Measurements from ENCODE around the gene HTR2A.
"Not testable (repeated sequence)": the region's sequence is repeated elsewhere in the genome, so short reads cannot be mapped to it uniquely, and the experiment has no call there.

HTR2A gene

DNA sequence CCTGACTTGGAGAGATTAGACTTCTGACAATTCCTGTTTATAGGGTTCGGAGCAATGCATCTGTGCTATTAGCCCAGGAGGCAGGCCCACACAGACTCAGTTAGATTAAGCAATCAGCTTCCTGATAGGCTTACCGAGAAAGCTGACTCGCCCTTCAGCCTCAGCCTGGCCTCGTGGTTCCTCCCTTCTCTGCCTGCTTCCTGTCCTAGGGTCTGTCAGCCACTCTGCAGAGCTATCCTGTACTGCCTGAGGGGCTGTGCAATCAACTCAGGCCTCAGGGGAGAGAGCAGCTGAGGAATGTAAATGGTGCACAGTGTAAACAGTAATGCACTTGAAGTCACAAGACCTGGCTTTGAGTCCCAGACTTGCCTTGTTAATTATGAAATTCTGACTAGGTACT lies 30.7 kb downstream of the HTR2A start:
- peak; percentile 56 for DNase-seq

DNA sequence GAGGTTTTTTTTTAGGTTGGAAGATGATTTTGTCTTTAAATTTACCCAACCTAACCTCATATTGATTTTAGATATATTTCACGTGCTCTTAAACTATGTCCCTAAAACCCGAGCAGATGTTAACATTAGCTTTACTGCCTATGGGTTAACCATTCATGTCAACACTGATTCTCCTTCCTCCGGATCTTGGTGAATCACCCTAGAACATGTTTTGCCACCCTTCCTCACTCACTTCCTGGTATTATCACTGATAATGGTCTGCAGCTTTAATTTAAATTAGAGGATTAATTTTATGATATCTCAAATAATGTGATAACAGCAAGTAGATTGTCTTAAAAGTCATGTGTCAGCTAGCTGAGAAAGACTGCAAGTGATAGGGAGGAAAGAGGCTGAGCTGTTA lies 31.9 kb downstream of the HTR2A start:
- no peak for DNase-seq

DNA sequence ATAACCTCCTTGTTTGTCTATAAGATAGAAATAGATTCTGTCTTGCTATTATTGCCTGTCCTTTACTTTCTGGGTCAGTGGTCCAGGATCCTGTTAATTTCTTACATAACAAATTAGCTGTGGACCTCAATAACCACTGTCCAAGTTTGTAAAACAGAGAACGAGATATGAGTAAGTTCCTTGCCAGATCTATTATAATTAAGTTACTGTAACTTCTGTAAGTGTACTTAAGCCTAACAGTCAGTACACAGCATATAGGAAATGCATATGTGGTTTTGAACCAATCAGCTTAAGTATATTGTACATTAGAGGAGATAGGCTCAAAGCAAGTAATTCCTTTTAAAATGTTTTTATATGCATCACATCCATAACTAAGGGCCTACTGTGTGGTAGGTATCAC lies 34.9 kb downstream of the HTR2A start:
- no peak for DNase-seq

DNA sequence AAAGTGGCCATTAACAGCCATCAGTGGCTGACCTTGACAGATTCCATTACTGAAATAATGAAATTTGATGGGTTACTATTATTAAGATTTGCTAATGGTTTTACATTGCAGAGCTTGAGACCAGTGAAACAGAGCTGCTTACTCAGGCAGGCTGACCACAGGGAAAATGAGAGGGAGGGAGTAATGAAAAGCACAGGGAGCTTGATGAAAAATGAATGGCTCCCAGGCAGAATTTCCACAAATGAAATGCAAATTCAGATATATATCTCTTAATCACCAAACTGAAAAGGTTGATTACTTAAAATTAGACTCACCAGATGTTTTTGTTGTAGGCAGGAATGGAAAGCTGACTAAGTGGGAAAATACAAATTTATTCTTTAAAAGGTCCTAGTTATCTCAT lies 36.1 kb downstream of the HTR2A start:
- no peak for DNase-seq

DNA sequence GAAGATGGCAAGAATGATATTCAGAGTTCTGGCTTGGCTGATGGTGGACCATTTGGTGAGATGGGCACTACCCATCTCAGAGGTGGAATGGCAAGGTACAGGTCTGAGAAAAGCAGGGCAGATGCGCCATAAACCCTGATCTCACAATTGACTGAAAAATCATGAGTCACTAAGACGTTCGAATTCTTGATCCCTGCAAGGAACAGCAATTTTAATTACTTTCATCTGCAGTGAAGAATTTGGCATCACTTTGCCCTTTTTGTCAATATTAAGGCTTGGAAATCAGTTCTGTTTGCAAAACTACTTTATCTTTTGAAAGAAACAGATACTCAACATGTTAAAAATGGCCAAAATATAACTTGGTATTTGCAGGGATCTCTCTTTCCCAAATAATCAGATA lies 38.1 kb downstream of the HTR2A start:
- DNase-seq = no peak

DNA sequence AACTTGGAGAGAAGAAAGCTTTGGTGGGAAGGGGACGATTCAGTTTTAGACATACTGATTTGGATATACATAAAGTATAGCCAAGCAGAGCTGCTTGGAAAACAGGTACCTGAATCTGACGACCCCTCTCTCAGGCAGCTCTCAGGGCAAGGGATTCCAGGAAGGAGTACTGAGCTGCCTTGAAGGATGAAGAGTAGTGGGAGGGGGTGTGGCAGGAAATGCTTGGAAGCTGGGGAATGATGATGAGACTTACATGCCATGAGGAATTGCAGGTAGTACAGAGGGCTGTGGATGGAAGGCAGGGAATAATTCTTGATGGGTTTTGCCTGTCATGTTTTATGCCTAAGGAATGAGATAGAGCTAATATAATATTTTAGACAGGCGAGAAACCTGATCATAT lies 38.7 kb downstream of the HTR2A start:
- DNase-seq = no peak

DNA sequence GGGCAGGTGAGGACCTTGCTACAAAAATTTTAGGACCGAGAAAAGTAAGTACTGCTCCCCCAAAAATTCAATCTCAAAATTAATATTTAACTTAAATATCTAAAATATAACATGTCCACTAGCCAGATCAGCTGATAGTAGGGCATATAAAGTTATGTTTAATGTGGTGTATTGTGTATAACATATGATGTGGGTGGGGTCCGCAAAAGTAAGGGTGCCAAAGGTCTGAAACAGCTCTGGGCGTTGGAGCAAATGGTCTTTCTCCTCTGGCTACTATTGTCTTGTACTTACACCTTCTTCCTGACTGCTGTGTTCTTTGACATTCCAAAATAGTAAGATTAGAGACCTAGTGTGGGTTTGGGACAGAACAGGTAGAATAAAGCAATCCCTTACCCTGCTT lies 41.2 kb downstream of the HTR2A start:
- no peak for DNase-seq

DNA sequence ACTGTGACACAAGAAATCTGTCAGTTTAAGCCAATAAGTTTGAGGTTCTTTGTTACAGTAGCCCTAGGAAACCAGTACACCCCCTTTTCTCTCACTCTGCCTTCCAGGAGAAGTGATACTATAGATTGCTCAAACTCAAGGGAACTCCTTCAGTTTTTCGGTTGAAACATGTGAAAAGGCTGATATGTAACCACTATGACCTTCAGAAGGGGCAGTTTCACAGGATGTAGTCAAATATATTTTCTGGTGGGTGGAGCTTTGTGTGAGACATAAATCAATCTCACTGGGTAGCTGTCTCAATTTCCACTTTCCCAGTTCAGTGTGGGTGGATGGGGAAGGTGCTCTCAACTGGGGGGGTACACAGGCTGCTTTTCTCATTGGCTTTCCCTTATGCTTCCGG lies 41.7 kb downstream of the HTR2A start:
- DNase-seq = no peak

DNA sequence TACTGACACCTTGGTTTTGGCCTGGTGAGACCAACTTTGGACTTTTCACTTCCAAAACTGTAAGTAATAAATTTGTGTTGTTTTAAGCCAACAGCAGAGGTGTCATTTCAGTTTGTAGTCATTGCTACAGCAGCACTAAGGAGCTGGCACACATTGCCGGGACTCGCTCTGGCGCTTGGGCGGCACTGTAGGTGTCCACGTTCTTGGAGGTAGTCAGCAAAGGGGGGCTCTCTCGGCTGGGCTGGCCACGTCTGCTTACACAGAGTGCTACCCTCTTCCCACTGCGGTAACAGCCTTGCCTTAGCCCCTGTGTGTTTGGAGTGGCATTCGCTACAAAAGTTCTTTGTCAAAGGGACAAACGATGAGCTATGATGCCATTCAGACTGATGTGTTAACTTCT lies 44.7 kb downstream of the HTR2A start:
- no peak for DNase-seq

DNA sequence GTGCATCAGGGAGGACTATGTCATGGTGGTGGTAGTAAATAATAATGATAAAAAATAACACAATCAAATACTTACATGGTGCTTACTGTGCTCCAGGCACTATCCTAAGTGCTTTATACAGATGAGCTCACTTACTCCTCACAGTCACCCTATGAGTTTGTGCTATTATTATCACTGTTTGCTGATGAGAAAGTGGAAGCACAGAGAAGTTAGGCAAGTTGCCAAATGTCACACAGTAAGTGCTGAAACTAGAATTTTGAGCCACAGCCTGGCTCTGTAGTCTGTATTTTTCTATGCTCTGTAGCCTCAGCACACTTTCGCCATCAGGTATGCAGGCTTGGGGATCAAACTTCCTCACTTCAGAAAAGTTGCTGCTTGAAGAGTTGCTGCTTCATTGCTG lies 46.6 kb downstream of the HTR2A start:
- no peak for DNase-seq

DNA sequence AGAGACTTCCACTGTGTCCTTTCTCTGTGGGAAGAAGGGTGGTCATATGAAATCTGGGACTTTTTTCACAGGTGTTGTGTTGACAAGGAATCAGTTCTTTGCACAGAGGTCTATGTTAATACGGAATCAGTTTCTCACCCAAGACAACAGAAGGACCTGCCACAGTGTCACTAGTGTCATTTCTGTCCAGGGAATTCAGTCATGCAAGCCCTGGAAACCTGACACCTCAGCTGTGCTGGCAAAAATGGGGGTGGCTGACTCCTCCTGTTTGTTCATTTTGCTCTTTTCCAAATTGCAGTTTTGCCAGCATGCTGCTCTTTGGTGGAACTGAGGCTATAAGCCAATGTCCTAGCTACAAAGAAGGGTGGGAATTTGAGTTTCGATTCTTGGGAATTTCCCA lies 50.1 kb downstream of the HTR2A start:
- DNase-seq = no peak

DNA sequence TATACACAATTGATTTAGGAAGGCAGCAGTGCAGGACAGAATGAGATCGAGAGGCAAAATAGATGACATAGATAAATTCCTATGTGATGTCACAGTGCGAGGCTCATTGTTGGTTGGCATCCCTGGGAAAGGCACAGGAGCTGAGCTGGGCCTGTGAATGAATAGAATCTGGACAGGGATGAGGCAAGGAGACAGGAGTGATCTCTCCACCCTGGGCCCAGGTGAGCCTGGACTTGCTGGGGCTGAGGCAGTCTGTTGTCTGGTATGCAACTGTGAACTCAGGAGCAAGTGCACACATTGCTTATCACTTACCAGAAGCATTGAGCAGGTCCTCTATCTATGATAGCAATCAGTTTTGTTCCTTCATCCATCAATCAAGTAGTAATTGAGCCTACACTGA lies 51.7 kb downstream of the HTR2A start:
- DNase-seq = no peak

DNA sequence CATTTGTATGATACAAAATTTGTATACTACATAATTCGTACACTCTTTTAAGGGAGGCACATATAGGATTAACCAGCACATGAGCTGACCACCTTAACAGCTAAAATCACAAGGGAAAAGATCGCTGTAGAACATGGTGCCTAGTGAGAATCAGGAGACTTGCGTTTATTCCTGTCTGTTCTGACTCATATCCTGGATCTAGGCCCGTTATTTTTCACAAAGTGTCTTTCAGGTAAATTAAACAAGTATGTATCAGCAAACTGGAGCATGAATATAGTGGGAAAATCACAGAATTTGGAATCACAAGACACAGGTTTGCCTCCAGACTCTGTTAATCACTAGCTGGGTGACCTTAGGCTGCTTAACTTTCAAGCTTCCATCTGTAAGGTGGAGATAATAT lies 52.4 kb downstream of the HTR2A start:
- DNase-seq = no peak

DNA sequence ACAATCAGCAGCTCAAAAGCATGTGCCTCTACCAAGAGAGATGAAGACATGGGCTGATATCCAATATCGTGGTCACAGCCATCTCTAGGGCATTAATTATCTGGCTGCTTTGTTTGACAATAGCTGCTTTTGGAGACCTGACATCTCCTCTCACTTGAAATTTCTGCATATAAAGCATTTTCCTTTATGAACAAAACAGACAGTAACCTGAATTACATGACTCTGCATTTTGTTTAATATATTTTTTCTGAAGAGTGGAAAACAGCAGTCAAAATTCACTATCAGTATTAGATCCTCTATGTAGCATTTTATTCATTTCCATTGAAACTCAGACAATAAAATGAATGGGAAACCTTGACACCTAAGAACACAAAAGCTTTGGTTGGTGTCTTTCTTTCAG lies 57.5 kb downstream of the HTR2A start:
- no peak for DNase-seq

DNA sequence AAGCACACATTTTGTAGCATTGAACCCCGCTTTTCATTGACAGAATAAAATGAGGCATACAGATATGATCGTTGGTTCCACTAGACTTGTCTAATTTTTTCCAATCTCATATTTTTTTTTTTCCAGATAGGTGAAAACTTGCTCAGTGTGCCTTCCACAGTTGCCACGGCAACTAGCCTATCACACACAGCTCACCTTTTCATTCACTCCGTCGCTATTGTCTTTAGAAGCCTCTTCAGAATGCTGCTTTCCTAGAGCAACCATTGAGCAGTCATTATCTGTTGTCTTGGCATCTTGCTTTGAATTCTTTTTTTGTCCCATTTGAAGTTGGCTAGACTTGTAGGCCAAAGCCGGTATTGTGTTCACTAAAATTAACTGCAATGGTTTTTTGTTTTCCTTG lies 62.2 kb downstream of the HTR2A start:
- no peak for DNase-seq

DNA sequence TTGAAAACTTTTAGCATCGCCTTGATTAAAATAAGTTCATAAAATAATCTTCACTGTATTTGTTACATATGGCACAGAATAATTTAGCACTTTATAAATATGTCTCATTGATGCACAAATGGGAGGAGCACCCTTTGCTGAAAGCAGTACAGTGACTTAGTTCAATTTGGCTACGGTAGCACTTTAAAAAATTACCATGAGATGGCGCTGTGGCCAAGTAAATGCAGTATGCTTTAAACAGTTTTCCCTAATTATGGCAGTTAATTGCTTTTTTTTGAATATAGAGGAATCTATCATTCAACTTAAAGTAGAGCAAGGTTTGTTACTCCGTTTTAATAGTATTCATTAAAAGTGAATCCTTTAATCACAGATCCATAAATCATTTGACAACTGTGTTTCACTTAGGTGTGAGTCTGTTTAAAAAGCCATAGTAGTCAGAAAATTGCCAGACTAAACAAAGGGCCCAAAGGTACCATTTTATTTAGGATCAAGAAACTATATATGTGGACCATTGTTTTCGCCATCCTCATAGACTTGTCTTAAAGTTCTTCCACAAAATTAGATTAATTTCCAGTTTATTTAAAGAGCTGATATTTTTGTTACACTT lies 65.2 kb downstream of the HTR2A start:
- DNase-seq = no peak

DNA sequence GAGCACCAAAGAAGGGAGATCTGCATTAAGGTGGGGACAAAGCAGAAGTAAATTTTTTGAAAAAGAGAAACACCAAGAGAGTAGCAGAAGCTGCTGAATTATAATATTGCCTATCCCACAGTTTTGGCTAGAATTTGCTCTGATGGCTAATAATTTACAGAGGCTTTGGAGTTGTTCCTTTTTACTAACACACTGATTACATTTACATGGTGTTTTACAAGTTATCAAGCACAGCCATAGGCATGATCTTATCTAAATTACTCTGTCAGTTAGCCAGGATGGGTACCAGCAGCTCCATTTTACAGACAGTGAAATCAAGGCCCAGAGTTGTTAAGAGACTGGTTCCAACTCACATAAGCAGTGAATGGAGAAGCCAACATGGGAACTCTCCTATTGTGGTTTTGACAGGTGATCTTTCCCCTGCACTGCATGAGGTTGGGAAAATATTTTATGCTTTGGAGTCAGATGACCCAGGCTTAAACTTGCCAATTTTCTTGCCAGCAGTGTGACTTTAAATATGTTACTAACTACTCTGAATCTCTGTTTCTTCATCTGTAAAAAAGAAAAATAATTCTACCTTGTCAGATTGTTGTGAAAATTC lies 66.3 kb downstream of the HTR2A start:
- DNase-seq = no peak

DNA sequence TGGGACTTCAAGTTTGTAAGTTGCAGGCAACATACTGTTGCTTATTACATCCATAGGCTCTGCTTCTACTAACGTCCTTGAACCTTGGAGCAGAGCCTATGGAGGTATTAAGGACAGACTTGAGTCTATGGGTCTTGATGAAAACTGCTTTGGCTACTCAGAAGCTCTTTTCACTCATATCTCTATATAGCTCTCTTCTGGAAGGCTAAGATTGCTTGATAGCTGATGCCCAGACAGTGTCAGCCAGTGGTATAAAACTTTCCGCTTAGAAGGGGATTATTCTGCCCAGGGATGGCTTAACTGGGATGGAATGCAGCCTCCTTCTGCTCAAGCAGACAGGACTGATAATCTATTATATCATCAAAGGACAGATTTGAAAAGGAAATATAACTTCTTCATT lies 74.3 kb downstream of the HTR2A start:
- DNase-seq = no peak

DNA sequence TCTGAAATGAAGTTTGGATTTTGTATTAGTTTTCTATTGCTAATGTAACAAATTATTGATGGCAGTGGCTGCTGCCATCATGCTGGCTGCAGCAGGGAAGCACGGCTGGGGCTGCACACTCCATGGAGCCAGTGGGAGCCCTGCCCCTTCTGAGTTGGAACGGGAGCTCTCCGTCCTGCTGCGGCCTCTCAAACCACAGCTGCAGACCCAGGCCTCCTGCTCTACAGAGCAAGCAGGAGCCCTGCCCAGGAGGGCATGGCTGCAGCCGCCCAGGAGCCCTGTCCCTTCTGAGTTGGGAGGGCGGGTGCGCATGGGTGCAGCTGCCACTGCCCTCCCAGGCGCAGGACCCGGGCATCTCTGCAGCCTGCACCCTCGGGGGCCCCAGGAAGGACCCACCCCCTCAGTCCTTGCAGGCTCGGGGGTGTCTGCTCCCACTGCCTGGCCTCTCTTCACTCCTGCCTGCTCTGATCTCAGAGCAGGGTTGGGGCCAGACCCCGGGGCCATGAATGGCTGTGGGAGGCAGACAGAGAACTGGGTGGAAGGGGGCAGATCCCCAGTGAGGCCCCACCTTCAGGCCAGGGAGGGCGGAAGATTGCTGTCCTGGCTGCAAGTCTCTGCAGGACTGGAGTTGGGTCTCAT lies 78.9 kb downstream of the HTR2A start:
- no peak for DNase-seq

DNA sequence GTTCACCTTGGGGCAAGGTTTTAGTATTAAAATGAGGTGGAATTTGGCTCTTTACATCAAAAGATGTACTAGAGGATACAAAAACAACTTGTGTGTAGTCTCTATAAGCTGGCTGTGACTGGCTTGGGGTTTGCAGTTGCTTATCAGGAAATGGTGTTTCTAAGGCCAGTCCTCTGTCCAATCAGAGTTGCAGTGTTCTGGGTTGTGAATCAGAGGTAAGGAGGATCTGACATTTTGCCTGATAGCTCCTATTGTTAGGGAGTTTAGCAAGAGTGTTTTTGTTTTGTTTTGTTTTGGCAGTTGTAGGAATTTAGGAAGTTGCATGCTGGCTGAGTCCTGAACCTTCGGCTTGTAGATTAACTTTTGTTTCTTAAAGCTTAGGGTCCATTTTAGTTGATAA lies 79.8 kb downstream of the HTR2A start:
- no peak for DNase-seq

DNA sequence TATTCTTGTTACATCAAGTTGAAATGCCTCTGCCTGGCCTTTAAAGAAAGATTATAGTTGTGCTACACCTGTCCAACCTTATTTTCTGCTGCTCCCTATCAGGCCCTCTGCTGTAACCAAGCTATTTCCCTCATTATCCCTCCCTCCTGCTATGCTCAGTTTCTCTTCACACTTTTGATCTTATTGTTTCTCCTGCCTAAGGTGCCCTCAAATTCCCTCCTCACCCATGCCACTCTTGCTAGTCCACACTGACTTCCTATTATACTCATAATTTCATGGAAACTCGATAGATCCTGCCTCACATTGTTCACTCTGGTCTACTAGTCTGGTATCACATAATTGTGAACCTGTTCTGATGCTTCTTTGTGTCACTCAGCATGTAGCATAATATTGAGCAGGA lies 80.5 kb downstream of the HTR2A start:
- DNase-seq = no peak

DNA sequence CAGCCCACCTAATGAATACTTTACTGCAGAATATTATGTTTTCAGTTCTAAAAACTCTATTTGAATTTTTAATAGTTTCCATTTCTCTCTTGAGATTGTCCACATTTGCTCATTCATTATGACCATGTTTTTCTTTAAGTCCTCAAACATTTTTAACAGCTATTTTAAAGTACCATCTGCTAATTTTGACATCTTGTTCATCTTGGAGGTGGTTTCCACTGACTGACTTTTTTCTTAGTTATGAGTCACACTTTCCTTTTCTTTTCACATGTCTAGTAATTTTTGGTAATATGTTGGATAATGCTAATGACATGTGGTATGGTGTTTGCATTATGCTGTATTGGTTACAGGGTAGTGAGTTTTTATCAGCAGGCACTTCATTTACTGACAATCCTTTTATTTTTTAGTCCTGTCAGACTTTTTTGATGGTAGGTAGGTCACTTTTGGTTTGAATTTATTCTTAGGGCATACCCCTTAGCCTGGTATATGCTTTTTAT lies 84.5 kb downstream of the HTR2A start:
- no peak for DNase-seq

DNA sequence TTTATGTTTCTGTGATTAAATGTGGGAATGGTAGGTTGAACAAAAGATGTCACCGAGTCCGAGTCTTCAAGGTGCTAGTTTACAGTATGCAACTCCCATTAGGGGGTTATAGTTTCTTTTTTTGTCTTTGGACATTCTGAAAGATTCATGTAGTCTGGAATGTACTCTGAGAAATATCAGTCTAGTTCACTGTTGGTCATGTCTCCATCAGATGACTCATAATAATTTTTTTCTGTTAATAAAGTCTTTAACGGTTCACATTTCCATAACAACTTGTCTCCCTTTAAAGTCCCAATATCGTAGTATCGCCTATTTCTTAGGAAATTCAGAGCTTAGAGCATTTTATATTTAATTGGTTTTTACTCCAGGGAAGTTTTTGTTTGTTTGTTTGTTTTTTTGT lies 86.4 kb downstream of the HTR2A start:
- DNase-seq = no peak

DNA sequence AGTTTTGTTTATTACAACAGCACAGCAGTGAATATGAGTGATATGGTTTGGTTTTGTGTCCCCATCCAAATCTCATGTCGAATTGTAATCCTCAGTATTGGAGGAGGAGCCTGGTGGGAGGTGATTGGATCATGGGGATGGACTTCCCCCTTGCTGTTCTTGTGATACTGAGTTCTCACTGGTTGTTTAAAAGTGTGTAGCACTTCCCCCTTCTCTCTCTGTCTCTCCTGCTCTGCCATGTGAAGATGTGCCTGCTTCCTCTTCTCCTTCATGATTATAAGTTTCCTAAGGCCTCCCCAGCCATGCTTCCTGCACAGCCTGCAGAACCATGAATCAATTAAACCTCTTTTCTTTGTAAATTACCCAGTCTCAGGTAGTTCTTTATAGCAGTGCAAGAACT lies 91.9 kb downstream of the HTR2A start:
- not testable (repeated sequence) for DNase-seq

DNA sequence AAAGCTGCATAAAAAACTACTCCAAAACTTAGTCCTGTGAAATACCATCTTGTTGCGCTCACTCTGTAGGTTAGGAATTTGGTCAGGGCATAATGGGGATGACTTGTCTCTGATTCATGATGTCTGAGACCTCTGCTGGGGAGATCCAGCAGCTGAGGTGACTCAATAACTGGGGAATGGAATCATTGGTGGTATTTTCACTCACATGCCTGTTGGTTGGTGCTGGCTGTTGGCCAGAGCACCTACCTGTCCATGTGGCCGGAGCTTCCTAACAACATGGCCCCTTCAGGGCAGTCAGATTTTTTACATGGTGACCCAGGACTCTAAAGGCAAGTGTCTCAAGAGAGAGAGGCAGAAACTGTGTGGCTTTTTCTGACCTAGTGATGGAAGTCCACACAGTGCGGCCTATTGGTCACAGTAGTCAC lies 92.5 kb downstream of the HTR2A start:
- no peak for DNase-seq
